HCT116 (cell line): ENCODE data around the gene ZBTB7C.

Experiments
- CEBPB ChIP-seq: IDR thresholded peaks from 2 replicates; pipeline ENCODE4 v1.6.1; 2012; ENCODE audit warnings: low read depth
- CTCF ChIP-seq, 3 experiments: fragments of 200-600 bp in 1 of 3; sonication (generic) in 1 of 3; IDR thresholded peaks in 2 of 3; conservative IDR thresholded peaks in 1 of 3; 2 replicates each; pipeline ENCODE4 v1.5.1; 2012 to 2017; ENCODE audit warnings: low read depth in 2 of 3, low read length in 2 of 3, antibody characterized with exemption in 1 of 3, borderline replicate concordance in 1 of 3, control low read depth in 1 of 3, mild to moderate bottlenecking in 1 of 3, mixed read lengths in 1 of 3, mixed run types in 1 of 3, moderate library complexity in 1 of 3; ENCODE audit not compliant: insufficient read depth in 1 of 3
- EGR1 ChIP-seq: IDR thresholded peaks from 2 replicates; pipeline ENCODE4 v1.6.1; 2012; ENCODE audit warnings: low read depth
- EZH2 ChIP-seq: fragments of 200-600 bp; sonication (generic); IDR thresholded peaks from 2 replicates; pipeline ENCODE4 v1.6.1; 2017; ENCODE audit warnings: antibody characterized with exemption, mixed run types
- MAX ChIP-seq: IDR thresholded peaks from 2 replicates; pipeline ENCODE4 v1.6.1; 2012
- POLR2AphosphoS5 ChIP-seq: IDR thresholded peaks from 2 replicates; pipeline ENCODE4 v1.6.1; 2011; ENCODE audit warnings: mild to moderate bottlenecking, low read depth, low read length, moderate library complexity
- RAD21 ChIP-seq: IDR thresholded peaks from 2 replicates; pipeline ENCODE4 v1.6.1; 2012; ENCODE audit warnings: low read depth, mild to moderate bottlenecking
- SRF ChIP-seq: IDR thresholded peaks from 2 replicates; pipeline ENCODE4 v1.6.1; 2012; ENCODE audit warnings: low read depth
- YY1 ChIP-seq: IDR thresholded peaks from 2 replicates; pipeline ENCODE4 v1.6.1; 2011; ENCODE audit warnings: low read length, low read depth, moderate library complexity, mild to moderate bottlenecking; ENCODE audit not compliant: insufficient replicate concordance; ENCODE audit errors: extremely low read depth
- ZFX ChIP-seq: fragments of 450-650 bp; IDR thresholded peaks from 2 replicates; pipeline ENCODE4 v1.6.1; 2017
- ZNF274 ChIP-seq: fragments of 200-500 bp; sonication (Bioruptor generic); IDR thresholded peaks from 2 replicates; pipeline ENCODE4 v1.6.1; 2014; ENCODE audit warnings: mild to moderate bottlenecking, low read depth, low read length, inconsistent platforms

- TF ChIP-seq ZNF274: no peak
- no peak for TF ChIP-seq EGR1
- TF ChIP-seq RAD21: no peak
- TF ChIP-seq EZH2: no peak
- no peak for TF ChIP-seq CTCF (IDR thresholded peaks at IDR 0.05 in 2 of 3, conservative IDR thresholded peaks at IDR 0.05 in 1 of 3; ENCODE audit: borderline replicate concordance in 1 of 3, insufficient read depth in 1 of 3, low read depth in 2 of 3, low read length in 2 of 3)
- TF ChIP-seq CEBPB: no peak
- no peak for TF ChIP-seq MAX
- no peak for TF ChIP-seq SRF
- no peak for TF ChIP-seq ZFX
- no peak for TF ChIP-seq YY1
- no peak for TF ChIP-seq POLR2AphosphoS5
Observed at GRCh38 chr18:47981830-47982229, 427.4 kb downstream of the ZBTB7C start.
